Ectodermal cell (in vitro differentiated cells): Measurements from ENCODE around the gene RAB9A.

ENCODE experiments used
- H3K27ac ChIP-seq: 2 replicates; pipeline ENCODE4 v1.7.0; 2013; ENCODE audit warnings: mild to moderate bottlenecking, low read depth, low read length; ENCODE audit not compliant: insufficient read depth, poor library complexity, severe bottlenecking
- H3K27me3 ChIP-seq: 2 replicates; pipeline ENCODE4 v1.7.0; 2013; ENCODE audit warnings: mild to moderate bottlenecking, low read length; ENCODE audit not compliant: insufficient read depth, control insufficient read depth, poor library complexity, severe bottlenecking
- H3K36me3 ChIP-seq: one replicate; pipeline ENCODE4 v1.7.0; 2013; ENCODE audit warnings: low read length; ENCODE audit not compliant: control insufficient read depth, insufficient read depth
- H3K4me1 ChIP-seq: one replicate; pipeline ENCODE4 v1.7.0; 2013; ENCODE audit warnings: low read length; ENCODE audit not compliant: control insufficient read depth, insufficient read depth
- H3K4me3 ChIP-seq: 2 replicates; pipeline ENCODE4 v1.7.0; 2013; ENCODE audit warnings: low read depth, low read length, control low read depth; ENCODE audit not compliant: insufficient read depth
- H3K9me3 ChIP-seq: 2 replicates; pipeline ENCODE4 v1.7.0; 2013; ENCODE audit warnings: mild to moderate bottlenecking, low read length, moderate library complexity; ENCODE audit not compliant: control insufficient read depth
- WGBS, 2 experiments: methylation state at CpG; one replicate each; pipeline ENCODE4 v1.1.7; 2013; ENCODE audit warnings: missing lambda C conversion rate in 2 of 2; 5-methylcytosine and 5-hydroxymethylcytosine counted together

RAB9A gene

DNA sequence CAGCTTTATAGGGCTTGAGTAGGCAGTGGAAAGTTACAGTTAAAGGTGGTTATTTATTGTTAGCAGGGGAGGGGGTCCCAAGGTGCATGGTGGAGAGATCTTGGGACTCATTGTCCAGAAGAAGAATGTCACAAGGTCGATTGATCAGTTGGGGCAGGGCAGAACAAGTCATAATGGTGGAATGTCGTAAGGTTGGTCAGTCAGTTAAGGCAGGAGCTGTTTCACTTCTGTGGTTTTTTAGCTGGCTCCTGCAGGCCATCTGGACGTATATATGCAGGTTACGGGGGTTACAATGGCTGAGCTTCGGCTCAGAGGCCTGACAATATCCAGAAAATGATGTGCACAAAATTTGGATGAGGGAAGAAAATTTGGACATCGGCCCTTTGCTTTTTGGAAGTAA lies 52.8 kb downstream of the RAB9A start:
- H3K4me1 ChIP-seq = no peaks in the 10 kb centered on the region
- 92 to 96% methylated on average over 5 to 6 of the region's 6 CpGs for WGBS, 2 experiments

DNA sequence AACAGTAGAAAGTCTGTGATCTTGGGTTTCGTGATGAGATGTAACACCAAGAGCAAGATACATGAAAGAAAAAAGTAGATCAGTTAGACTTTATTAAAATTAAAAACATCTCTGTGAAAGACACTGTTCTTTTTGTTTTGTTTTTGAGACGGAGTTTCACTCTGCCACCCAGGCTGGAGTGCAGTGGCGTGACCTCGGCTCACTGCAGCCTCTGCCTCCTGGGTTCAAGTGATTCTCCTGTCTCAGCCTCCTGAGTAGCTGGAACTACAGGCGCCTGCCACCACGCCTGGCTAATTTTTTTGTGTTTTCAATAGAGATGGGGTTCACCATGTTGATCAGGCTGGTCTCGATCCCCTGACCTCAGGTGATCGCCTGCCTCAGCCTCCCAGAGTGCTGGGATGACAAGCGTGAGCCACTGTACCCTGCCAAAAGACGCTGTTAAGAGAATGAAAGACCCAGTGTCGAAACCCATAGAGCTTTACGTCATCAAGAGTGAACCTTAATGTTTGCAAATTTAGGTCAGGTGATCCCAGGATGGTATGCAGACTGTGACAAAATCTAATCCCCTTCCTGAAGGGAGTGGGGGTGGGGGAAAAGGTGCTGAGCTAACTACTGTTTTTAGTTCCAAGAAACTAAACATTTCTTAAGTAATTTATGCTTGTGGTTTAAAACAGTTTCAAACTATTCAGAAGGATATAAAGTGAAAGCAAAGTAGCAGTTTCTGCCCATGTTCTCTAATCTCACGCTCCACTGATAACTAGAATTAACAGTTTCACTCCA lies 53.7 kb downstream of the RAB9A start:
- Histone ChIP-seq H3K9me3 (no peaks in the 10 kb centered on the region), H3K36me3 (no peaks in the 10 kb centered on the region), H3K4me3 (no peak overlapping the region), H3K4me1 (no peaks in the 10 kb centered on the region), H3K27ac (no peak overlapping the region), H3K27me3 (no peaks in the 10 kb centered on the region)
- WGBS, 2 experiments = 87 to 94% methylated on average over 11 to 13 of the region's 13 CpGs

More for the DNA sequence above, 52.8 kb downstream of the RAB9A start:
- no peaks in the 10 kb centered on the region for H3K9me3 ChIP-seq
- H3K27ac ChIP-seq = no peak overlapping the region
- H3K4me3 ChIP-seq = no peak overlapping the region
- H3K36me3 ChIP-seq = no peaks in the 10 kb centered on the region
- no peaks in the 10 kb centered on the region for H3K27me3 ChIP-seq

DNA sequence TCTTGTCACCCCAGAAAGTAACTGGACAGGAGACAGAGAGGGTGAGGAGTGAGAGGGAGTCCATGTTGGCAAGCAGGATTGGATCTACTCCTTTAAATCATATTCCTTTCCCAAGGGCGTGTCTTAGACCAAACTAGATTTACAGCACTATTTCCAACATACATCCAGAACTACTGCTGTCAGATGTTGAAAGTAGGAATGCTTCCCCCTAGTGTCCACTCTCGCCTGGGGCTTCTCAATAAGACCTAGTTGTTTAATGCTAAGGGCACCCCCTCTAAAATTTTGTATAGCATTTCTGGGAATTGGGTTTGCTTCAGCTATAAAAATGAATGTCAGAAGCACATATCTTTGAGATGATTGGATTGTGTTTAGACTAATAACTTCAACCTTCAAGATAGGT lies 58.9 kb downstream of the RAB9A start:
- Histone ChIP-seq H3K4me1 (no peaks in the 10 kb centered on the region), H3K27ac (no peak overlapping the region), H3K9me3 (no peaks in the 10 kb centered on the region), H3K27me3 (no peaks in the 10 kb centered on the region), H3K4me3 (no peak overlapping the region), H3K36me3 (no peaks in the 10 kb centered on the region)
- 71% methylated on average over 2 of the region's 2 CpGs; no CpG with 5 or more reads in 1 of the 2 experiments for WGBS, 2 experiments

DNA sequence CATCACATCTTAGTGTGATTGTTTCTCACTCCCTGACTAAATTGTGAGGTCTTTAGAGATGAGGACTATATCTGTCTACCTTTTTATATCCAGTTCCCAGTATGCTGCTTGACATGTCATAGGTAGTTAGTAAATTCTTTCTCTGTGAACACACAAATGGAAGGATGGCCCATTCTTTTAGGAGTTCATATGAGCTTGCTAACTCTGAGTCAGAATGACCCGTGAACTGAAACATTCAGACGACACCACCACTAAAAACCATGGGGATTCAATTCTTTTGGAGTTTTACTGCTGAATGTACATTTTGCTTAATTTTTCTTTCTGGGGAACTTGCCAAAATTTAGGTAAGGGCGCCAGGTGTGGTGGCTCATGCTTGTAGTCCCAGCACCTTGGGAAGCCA lies 59.6 kb downstream of the RAB9A start:
- H3K4me3 ChIP-seq = no peak overlapping the region
- 90 to 100% methylated on average over 3 of the region's 3 CpGs for WGBS, 2 experiments
- no peaks in the 10 kb centered on the region for H3K36me3 ChIP-seq
- no peaks in the 10 kb centered on the region for H3K9me3 ChIP-seq
- no peaks in the 10 kb centered on the region for H3K4me1 ChIP-seq
- H3K27me3 ChIP-seq = no peaks in the 10 kb centered on the region
- H3K27ac ChIP-seq = no peak overlapping the region

DNA sequence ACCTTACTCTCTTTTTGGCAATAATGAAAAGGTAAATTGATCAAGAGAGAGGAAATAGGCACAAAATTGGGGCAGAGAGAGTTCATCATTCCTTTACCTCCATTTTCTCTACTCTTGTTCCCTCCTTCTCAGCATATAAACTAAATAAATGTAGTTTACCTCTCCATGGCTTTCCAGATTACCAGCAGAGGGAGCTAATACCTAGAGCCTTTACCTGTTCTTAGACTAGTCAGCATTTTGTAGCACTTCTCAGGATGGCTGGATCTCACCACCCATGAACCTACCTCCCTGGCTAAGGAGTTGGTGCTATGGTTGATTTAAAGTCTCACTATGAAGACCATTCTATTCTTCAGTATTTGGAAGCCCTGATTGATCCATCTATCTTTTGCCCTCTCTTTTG lies 61.3 kb downstream of the RAB9A start:
- no peaks in the 10 kb centered on the region for H3K27me3 ChIP-seq
- no peaks in the 10 kb centered on the region for H3K36me3 ChIP-seq
- no peaks in the 10 kb centered on the region for H3K4me1 ChIP-seq
- no peak overlapping the region for H3K4me3 ChIP-seq
- no peak overlapping the region for H3K27ac ChIP-seq
- no peaks in the 10 kb centered on the region for H3K9me3 ChIP-seq

DNA sequence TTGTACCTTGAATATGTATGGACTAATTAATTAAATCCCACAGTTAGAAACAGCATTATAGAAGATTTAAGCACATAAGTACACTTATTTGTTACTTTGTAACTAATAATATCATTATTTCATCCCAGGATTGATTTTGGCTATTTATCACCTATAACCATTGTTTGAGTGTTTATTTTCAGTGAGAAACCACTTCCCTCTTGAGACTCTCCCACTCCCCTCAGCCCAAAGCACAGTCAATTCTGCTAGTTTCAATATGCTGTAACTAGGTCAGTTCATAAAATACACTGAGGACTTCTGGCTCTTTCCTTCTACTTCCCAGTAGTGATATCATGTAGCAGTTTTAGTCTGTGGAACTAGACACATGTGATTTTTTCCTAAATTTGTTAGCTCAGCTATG lies 61.9 kb downstream of the RAB9A start:
- Histone ChIP-seq H3K27me3 (no peaks in the 10 kb centered on the region), H3K27ac (no peak overlapping the region), H3K36me3 (no peaks in the 10 kb centered on the region), H3K9me3 (no peaks in the 10 kb centered on the region), H3K4me1 (no peaks in the 10 kb centered on the region), H3K4me3 (no peak overlapping the region)

DNA sequence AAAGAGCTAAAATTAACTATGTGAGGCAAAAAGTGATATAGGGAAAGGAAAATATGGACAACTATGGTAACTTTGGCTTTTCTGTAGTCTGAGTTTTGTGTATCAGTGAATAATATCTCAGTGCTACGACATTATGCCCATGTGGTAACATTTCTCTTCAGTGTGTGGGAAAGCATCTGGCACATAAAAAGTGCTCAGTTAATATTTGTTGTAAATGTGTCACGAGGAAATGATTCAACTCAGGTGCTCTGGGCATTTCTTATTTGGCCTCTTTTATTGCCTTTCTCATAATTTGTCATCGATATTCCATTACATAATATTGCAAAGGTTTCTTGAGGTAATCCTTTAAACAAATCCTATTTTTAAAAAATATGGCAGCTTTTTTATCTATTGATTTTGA lies 63.2 kb downstream of the RAB9A start:
- Histone ChIP-seq H3K27me3 (no peaks in the 10 kb centered on the region), H3K9me3 (no peaks in the 10 kb centered on the region), H3K4me3 (no peak overlapping the region), H3K27ac (no peak overlapping the region), H3K36me3 (no peaks in the 10 kb centered on the region), H3K4me1 (no peaks in the 10 kb centered on the region)
- 95 to 100% methylated on average over 1 to 2 of the region's 3 CpGs for WGBS, 2 experiments

DNA sequence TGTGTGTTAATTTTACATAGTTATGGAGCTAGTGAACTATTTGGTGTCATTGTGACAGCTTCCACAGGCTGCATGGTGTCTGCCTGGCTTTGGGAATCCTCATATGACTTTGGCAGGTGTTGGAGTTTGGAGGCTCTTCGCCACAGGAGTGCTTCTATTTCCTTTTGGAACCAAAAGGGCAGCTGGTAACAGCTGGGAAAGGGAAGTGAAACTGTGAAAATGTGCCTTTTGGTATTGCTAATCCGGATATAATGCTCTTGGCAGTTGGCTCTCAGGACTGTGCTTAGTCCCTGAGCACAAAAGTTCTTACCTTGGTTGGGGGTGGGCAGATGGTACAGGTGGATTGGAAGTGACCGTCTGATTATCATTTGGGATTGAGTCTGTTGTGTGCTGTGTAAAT lies 63.7 kb downstream of the RAB9A start:
- H3K27ac ChIP-seq = no peak overlapping the region
- H3K9me3 ChIP-seq = no peaks in the 10 kb centered on the region
- H3K27me3 ChIP-seq = no peaks in the 10 kb centered on the region
- no peak overlapping the region for H3K4me3 ChIP-seq
- 95 to 97% methylated on average over 3 of the region's 3 CpGs for WGBS, 2 experiments
- H3K36me3 ChIP-seq = no peaks in the 10 kb centered on the region
- H3K4me1 ChIP-seq = no peaks in the 10 kb centered on the region

DNA sequence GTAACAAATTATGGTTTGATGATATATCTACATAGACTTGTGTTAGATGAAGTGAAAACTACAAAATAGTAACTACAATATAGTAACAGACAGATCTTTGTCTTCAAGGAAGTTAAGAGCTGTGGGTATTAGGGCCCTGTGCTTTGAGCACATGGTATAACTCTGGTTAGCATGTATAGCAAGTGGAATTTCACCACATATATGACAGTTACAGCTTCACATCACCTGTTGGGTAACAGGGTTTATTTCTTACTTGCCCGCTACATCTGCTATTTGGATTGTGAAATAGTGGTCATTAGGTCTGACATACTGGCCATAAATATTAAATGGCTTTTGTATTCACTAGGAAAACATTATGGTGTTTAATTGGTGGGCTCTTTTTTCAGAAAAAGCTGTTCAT lies 65.8 kb downstream of the RAB9A start:
- WGBS, 2 experiments = 100% methylated on average over 1 of the region's 1 CpG
- Histone ChIP-seq H3K4me1 (no peaks in the 10 kb centered on the region), H3K4me3 (no peak overlapping the region), H3K27ac (no peak overlapping the region), H3K27me3 (no peaks in the 10 kb centered on the region), H3K36me3 (no peaks in the 10 kb centered on the region), H3K9me3 (no peaks in the 10 kb centered on the region)

DNA sequence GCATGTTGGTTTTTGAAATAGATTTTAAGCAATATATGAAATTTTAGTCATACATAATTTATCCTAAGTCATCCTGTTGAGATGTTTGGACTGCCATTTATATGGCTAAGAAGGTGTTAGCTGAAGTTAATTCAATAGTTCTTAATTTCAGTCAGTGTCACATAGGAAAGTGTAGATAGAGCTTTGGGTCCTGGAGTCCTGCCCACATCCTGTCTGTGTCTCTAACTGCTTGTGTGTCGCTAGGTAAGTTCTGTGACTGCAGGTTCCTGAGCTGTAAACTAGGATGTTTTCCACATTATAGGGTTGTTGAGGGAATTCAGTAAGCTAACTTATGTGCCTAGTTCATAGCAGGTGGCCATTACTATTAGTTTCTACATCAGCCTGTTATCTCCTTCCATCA lies 66.3 kb downstream of the RAB9A start:
- 88 to 100% methylated on average over 1 of the region's 1 CpG for WGBS, 2 experiments
- Histone ChIP-seq H3K36me3 (no peaks in the 10 kb centered on the region), H3K9me3 (no peaks in the 10 kb centered on the region), H3K4me1 (no peaks in the 10 kb centered on the region), H3K27ac (no peak overlapping the region), H3K4me3 (no peak overlapping the region), H3K27me3 (no peaks in the 10 kb centered on the region)

DNA sequence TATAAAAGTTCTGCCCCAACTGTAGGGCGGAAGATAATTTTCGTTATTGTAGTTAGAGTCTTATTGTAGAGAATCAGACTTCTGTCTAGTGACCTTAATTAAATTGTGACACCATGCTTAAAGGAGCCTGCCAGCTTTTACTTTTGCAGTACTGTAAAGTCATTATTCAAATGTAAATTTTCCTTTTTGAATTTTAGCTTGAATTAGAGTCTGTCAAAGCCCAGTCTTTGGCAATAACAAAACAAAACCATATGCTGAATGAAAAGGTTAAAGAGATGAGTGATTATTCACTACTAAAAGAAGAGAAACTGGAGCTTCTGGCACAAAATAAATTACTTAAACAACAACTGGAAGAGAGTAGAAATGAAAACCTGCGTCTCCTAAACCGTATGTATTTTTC lies 67.5 kb downstream of the RAB9A start:
- 93 to 96% methylated on average over 4 of the region's 4 CpGs for WGBS, 2 experiments
- Histone ChIP-seq H3K9me3 (no peaks in the 10 kb centered on the region), H3K27me3 (no peaks in the 10 kb centered on the region), H3K4me1 (no peaks in the 10 kb centered on the region), H3K36me3 (no peaks in the 10 kb centered on the region), H3K4me3 (no peak overlapping the region), H3K27ac (no peak overlapping the region)
